ENCODE results near the gene SLC30A4. TPM values are rescaled to one million over a fixed set of nuclear protein-coding genes. Genes with fewer than 3 reads are reported as not detected.

Gene SLC30A4
- total RNA-seq, 2 donors from 2014 or later, result 14.5 to 18.3 TPM

DNA sequence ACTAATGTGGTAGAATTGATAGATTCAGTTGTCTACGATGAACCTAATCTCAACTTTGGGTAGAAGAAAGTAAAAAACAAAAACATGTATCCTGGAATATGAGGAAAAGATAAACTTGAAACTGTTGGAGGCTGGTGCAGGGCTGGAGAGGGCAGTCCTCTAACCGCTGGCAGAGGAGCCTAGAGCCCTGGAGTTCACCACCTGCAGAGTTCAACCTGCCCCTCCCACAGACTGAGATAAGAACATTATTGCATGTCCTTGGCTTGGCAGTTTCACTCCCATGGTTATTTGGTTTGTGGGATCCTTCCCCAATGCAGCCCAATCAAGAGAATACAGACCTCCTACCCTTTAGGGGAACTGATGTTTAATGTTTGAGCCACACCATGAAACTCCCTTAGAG, 91.0 kb downstream of the SLC30A4 start:
- ATAC-seq, result peak; percentile 64
- DNase-seq, result peak; percentile 72 to 81
- intact Hi-C loops (cut with DNase I, micrococcal nuclease), result no loop called here

DNA sequence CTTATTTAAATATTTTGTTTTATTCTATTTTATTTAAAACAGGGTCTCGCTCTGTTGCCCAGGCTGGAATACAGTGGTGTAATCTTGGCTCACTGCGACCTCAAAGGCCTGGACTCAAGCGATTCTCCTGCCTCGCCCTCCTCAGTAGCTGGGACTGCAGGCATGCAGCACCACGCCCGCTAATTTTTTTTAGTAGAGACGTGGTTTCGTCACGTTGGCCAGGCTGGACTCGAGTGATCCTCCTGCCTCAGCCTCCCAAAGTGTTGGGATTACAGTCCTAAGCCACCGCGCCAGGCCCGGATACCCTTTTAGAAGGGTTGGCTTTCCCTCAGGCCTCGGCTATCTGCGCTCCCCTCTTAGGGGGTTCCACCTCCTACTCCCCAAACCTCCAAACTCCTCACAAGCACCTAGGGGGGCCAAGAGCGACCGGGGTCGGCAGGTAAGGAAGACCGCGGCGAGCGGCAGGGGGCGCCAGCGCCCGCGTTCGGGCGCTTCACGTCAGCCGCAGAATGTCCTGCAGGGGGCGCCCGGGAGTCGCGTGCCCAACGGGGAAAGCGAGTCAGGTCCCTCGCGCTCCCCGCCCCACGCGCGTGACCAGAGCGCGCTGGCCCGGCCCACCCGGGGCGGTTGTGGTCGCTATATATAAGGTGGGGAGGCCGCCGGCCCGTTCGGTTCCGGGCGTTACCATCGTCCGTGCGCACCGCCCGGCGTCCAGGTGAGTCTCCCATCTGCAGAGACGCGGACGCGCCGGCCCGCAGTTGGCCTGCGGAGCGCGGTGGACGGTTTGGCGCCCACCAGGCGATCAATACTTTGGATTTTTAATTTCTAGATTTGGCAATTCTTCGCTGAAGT, 92.4 kb downstream of the SLC30A4 start:
- peak; percentile 71 for ATAC-seq
- intact Hi-C loops (cut with DNase I, micrococcal nuclease), result no loop called here
- DNase-seq, result peak; percentile 80 to 95

Other genes with a start within 250 kb of the SLC30A4 start
- 10 to 100 TPM in 1 of 2 donors, 1 to 10 TPM in 1; 3.5 to 12.0 TPM for gene GATM, start 144.2 kb downstream of the SLC30A4 start, total RNA-seq
- gene BLOC1S6, start 64.6 kb upstream of the SLC30A4 start, total RNA-seq, result 10 to 100 TPM; 24.0 to 25.9 TPM
- 100 to 1,000 TPM; 303 to 408 TPM for gene SQOR, start 112.3 kb upstream of the SLC30A4 start, total RNA-seq

Measured in left colon (tissue), 2 donors.